B cell (primary cell): ENCODE measurements around the gene CD38.

Experiments
- CTCF ChIP-seq: fragments of 200-600 bp; IDR thresholded peaks from one replicate; pipeline ENCODE4 v1.8.0; 2022; ENCODE audit warnings: antibody characterized with exemption, mild to moderate bottlenecking
- EZH2 ChIP-seq: IDR thresholded peaks from 2 replicates; pipeline ENCODE4 v1.6.1; 2012; ENCODE audit warnings: borderline replicate concordance, low read depth, mild to moderate bottlenecking, moderate library complexity, low read length; ENCODE audit not compliant: insufficient read depth, poor library complexity, severe bottlenecking

GRCh38 chr4:15735536-15735935, 42.6 kb upstream of the CD38 start:
- TF ChIP-seq CTCF, result no peak
- no peak for TF ChIP-seq EZH2
